Measurements from ENCODE around the gene NTRK3.

Gene NTRK3

GRCh38 chr15:88002706-88003105 is 253.8 kb downstream of the NTRK3 start:
- Histone ChIP-seq H3K27me3 (ENCODE audit: insufficient read depth, poor library complexity, severe bottlenecking) (peaks cover 2% of the 10 kb centered on the region), H3K4me3 (replicated peaks; ENCODE audit: insufficient read depth, low read length) (no peak overlapping the region), H3K27ac (replicated peaks) (no peak overlapping the region)
- TF ChIP-seq CTCF (IDR thresholded peaks at IDR 0.05; ENCODE audit: insufficient read depth, low read length) (no peak), GABPA (IDR thresholded peaks at IDR 0.05; ENCODE audit: low read depth) (no peak), REST (IDR thresholded peaks at IDR 0.05; ENCODE audit: insufficient replicate concordance, low read depth) (no peak), POLR2AphosphoS5 (IDR thresholded peaks at IDR 0.05; ENCODE audit: low read depth) (no peak), SPI1 (IDR thresholded peaks at IDR 0.05; ENCODE audit: borderline replicate concordance, low read depth) (no peak)
- DNase-seq (ENCODE audit: low read depth in 1 of 2, low spot score in 1 of 2), result no peak

- no peak overlapping the region for H3K27ac ChIP-seq (replicated peaks)
- peaks cover 2% of the 10 kb centered on the region for H3K27me3 ChIP-seq (ENCODE audit: insufficient read depth, poor library complexity, severe bottlenecking)
- no peak for DNase-seq (ENCODE audit: low read depth in 1 of 2, low spot score in 1 of 2)
- no peak overlapping the region for H3K4me3 ChIP-seq (replicated peaks; ENCODE audit: insufficient read depth, low read length)
- TF ChIP-seq POLR2AphosphoS5 (IDR thresholded peaks at IDR 0.05; ENCODE audit: low read depth) (no peak), REST (IDR thresholded peaks at IDR 0.05; ENCODE audit: insufficient replicate concordance, low read depth) (no peak), GABPA (IDR thresholded peaks at IDR 0.05; ENCODE audit: low read depth) (no peak), CTCF (IDR thresholded peaks at IDR 0.05; ENCODE audit: insufficient read depth, low read length) (no peak), SPI1 (IDR thresholded peaks at IDR 0.05; ENCODE audit: borderline replicate concordance, low read depth) (no peak)
Observed at GRCh38 chr15:87998630-87999029, 257.9 kb downstream of the NTRK3 start.

- TF ChIP-seq SPI1 (IDR thresholded peaks at IDR 0.05; ENCODE audit: borderline replicate concordance, low read depth) (no peak), CTCF (IDR thresholded peaks at IDR 0.05; ENCODE audit: insufficient read depth, low read length) (no peak), POLR2AphosphoS5 (IDR thresholded peaks at IDR 0.05; ENCODE audit: low read depth) (no peak), REST (IDR thresholded peaks at IDR 0.05; ENCODE audit: insufficient replicate concordance, low read depth) (no peak), GABPA (IDR thresholded peaks at IDR 0.05; ENCODE audit: low read depth) (no peak)
- DNase-seq (ENCODE audit: low read depth in 1 of 2, low spot score in 1 of 2), result no peak
- H3K4me3 ChIP-seq (replicated peaks; ENCODE audit: insufficient read depth, low read length), result no peak overlapping the region
- H3K27me3 ChIP-seq (ENCODE audit: insufficient read depth, poor library complexity, severe bottlenecking), result no peaks in the 10 kb centered on the region
- no peak overlapping the region for H3K27ac ChIP-seq (replicated peaks)
Observed at GRCh38 chr15:87986776-87987175, 269.8 kb downstream of the NTRK3 start.
